Ascending aorta (tissue), 2 donors: Measurements from ENCODE around the gene MYO9A. TPM values are rescaled to one million over a fixed set of nuclear protein-coding genes. Genes with fewer than 3 reads are reported as not detected.
"Not testable (repeated sequence)": the region's sequence is repeated elsewhere in the genome, so short reads cannot be mapped to it uniquely, and the experiment has no call there.

Source experiments
- DNase-seq, 2 donors: peaks; one replicate each; pipeline ENCODE4 v3.0.0-alpha.2; 2019; ENCODE audit warnings: low spot score in 2 of 2
- H3K27ac ChIP-seq, 2 donors: fragments of 200-600 bp; sonication (generic); one replicate each; pipeline ENCODE4 v1.5.1; 2016 to 2017; ENCODE audit warnings: mild to moderate bottlenecking in 1 of 2
- H3K27me3 ChIP-seq: fragments of 200-600 bp; sonication (generic); one replicate; pipeline ENCODE4 v1.5.1; 2017
- H3K36me3 ChIP-seq, 2 donors: fragments of 200-600 bp; sonication (generic); one replicate each; pipeline ENCODE4 v1.5.1; 2016
- H3K4me1 ChIP-seq, 2 donors: fragments of 200-600 bp; sonication (generic); one replicate each; pipeline ENCODE4 v1.5.1; 2016 to 2017; ENCODE audit warnings: mild to moderate bottlenecking in 1 of 2
- H3K4me3 ChIP-seq, 2 donors: fragments of 200-600 bp; sonication (generic); one replicate each; pipeline ENCODE4 v1.5.1; 2016 to 2017; ENCODE audit warnings: mild to moderate bottlenecking in 1 of 2
- H3K9me3 ChIP-seq, 2 donors: fragments of 200-600 bp; sonication (generic); one replicate each; pipeline ENCODE4 v1.5.1; 2016
- CTCF ChIP-seq, 3 experiments: fragments of 200-600 bp in 2 of 3; fragments of 450-650 bp in 1 of 3; sonication (generic) in 2 of 3; IDR thresholded peaks; one replicate each; pipeline ENCODE4 v1.5.1; 2016 to 2019; ENCODE audit warnings: antibody characterized with exemption in 3 of 3, mild to moderate bottlenecking in 1 of 3, moderate library complexity in 1 of 3
- intact Hi-C: fragments of 100-400 bp; cut with DNase I; formaldehyde crosslinking; loops from one replicate; pipeline ENCODE4 v1.15.1; 2023
- total RNA-seq: library from RNA; depleted of rRNA; stranded (reverse); fragments of >200 nt; gene quantifications from one replicate; pipeline ENCODE4 v1.1.0, GENCODE V29; 2016

Gene MYO9A
- total RNA-seq, 1 donor from 2014 or later: 128 TPM

DNA sequence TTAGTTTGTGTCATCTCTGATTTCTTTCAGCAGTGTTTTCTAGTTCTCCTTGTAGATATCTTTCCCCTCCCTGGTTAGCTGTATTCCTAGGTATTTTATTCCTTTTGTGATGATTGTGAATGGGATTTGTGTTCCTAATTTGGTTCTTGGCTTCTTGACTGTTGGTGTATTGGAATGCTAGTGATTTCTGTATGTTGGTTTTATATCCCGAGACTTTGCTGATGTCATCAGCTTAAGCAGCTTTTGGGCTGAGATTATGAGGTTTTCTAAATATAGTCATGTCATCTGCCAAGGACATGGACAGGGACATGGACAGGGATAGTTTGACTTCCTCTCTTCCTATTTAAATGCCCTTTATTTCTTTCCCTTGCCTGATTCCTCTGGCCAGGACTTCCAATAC lies 35.8 kb downstream of the MYO9A start:
- TF ChIP-seq CTCF (IDR thresholded peaks at IDR 0.05): no peak
- H3K9me3 ChIP-seq: no peaks in the 10 kb centered on the region
- peaks cover 4 to 5% of the 10 kb centered on the region in 2 donors for H3K4me1 ChIP-seq
- H3K27ac ChIP-seq: no peak overlapping the region
- no peaks in the 10 kb centered on the region for H3K36me3 ChIP-seq
- intact Hi-C loops: no loop called here
- H3K4me3 ChIP-seq: no peak overlapping the region
- DNase-seq: no peak
- H3K27me3 ChIP-seq: no peaks in the 10 kb centered on the region

DNA sequence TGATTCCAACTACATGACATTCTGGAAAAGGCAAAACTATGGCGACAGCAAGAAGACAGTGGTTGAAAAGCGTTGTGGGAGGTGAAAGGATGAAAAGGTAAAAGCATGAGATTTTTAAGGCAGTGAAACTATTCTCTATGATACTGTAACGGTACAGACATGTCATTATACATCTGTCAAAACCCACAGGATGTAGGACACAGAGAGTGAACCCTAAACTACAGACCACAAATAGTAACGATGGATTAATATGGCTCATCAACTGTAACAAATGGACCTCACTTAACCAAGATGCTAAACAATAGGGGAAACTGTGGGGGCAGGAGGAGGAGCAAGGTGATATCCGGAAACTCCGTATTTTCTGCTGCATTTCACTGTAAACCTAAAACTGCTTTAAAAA lies 39.1 kb downstream of the MYO9A start:
- Histone ChIP-seq H3K27ac (no peak overlapping the region), H3K4me3 (no peak overlapping the region), H3K27me3 (no peaks in the 10 kb centered on the region), H3K36me3 (no peaks in the 10 kb centered on the region), H3K4me1 (peaks cover 4 to 5% of the 10 kb centered on the region in 2 donors), H3K9me3 (no peaks in the 10 kb centered on the region)
- no peak for TF ChIP-seq CTCF (IDR thresholded peaks at IDR 0.05)
- no peak for DNase-seq
- intact Hi-C loops: no loop called here

DNA sequence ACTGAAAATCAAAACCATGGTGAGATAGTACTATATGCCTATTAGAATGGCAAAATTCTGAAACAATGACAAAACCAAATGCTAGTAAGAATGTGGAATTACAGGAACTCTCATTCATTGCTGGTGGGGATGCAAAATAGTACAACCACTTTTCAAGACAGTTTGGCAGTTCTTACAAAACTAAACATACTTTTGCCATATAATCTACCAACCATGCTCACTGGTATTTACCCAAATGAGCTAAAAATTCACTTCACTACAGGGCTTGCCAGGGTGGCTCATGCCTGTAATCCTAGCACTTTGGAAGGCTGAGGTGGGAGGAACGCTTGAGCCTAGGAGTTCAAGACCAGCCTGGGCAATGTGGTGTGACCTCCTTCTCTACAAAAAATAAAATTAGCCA lies 40.0 kb downstream of the MYO9A start:
- TF ChIP-seq CTCF (IDR thresholded peaks at IDR 0.05): no peak
- no peaks in the 10 kb centered on the region for H3K36me3 ChIP-seq

GRCh38 chr15:72074335-72075060 lies 43.5 kb downstream of the MYO9A start:
- peaks cover 0 to 2% of the 10 kb centered on the region in 2 donors for H3K4me1 ChIP-seq
- H3K4me3 ChIP-seq: no peak overlapping the region
- TF ChIP-seq CTCF (IDR thresholded peaks at IDR 0.05): no peak
- no peak for DNase-seq
- H3K27ac ChIP-seq: no peak overlapping the region
- H3K9me3 ChIP-seq: no peaks in the 10 kb centered on the region
- no peaks in the 10 kb centered on the region for H3K36me3 ChIP-seq
- no peaks in the 10 kb centered on the region for H3K27me3 ChIP-seq
- intact Hi-C loops: no loop called here

More for the DNA sequence above, 40.0 kb downstream of the MYO9A start:
- no peak overlapping the region for H3K4me3 ChIP-seq
- H3K9me3 ChIP-seq: no peaks in the 10 kb centered on the region
- DNase-seq: no peak
- H3K27ac ChIP-seq: no peak overlapping the region
- H3K27me3 ChIP-seq: no peaks in the 10 kb centered on the region
- H3K4me1 ChIP-seq: peaks cover 4 to 5% of the 10 kb centered on the region in 2 donors
- intact Hi-C loops: no loop called here

GRCh38 chr15:72071448-72071825 lies 46.5 kb downstream of the MYO9A start:
- H3K36me3 ChIP-seq, H3K4me3 ChIP-seq, H3K4me1 ChIP-seq, H3K27me3 ChIP-seq, H3K27ac ChIP-seq, DNase-seq, H3K9me3 ChIP-seq, intact Hi-C loops: not testable (repeated sequence)

DNA sequence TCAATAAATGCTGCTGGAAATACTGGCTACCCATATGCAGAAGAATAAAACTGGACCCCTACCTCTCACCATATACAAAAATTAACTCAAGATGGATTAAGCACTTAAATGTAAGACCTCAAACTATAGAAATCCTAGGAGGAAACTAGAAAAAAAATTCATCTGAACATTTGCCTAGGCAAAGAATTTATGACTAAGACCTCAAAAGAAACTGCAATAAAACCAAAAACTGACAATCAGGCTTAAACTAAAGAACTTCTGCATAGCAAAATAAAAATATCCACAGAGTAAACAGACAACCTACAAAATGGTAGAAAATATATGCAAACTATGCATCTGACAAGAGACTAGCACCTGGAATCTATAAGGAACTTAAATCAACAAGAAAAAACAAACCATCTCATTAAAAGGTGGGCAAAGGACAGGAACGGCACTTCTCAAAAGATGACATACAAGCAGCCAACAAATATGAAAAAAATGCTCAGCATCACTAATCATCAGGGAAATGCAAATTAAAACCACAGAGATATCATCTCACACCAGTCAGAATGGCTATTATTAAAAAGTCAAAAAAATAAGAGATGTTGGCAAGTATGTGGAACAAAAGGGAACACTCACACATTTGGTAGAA lies 47.0 kb downstream of the MYO9A start:
- intact Hi-C loops: no loop called here
- no peaks in the 10 kb centered on the region for H3K36me3 ChIP-seq
- H3K9me3 ChIP-seq: no peaks in the 10 kb centered on the region
- H3K27ac ChIP-seq: no peak overlapping the region
- H3K4me3 ChIP-seq: no peak overlapping the region
- no peaks in the 10 kb centered on the region for H3K27me3 ChIP-seq
- TF ChIP-seq CTCF (IDR thresholded peaks at IDR 0.05): no peak
- no peak for DNase-seq
- no peaks in the 10 kb centered on the region for H3K4me1 ChIP-seq
